Measurements from ENCODE around the gene VDAC1. TPM values are rescaled to one million over a fixed set of nuclear protein-coding genes. Genes with fewer than 3 reads are reported as not detected.

The VDAC1 gene, protein sequence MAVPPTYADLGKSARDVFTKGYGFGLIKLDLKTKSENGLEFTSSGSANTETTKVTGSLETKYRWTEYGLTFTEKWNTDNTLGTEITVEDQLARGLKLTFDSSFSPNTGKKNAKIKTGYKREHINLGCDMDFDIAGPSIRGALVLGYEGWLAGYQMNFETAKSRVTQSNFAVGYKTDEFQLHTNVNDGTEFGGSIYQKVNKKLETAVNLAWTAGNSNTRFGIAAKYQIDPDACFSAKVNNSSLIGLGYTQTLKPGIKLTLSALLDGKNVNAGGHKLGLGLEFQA
- 317 and 358 TPM in 2 replicates for total RNA-seq (2022)
- Bru-seq, nascent RNA, result percentile 93 among the genes with signal in this experiment
- percentile 95 among the genes with signal in this experiment for BruChase-seq, experiment 1, labeled RNA remaining after a 2-hour chase
- percentile 98 among the genes with signal in this experiment for BruChase-seq, experiment 2, labeled RNA remaining after a 6-hour chase
- long read RNA-seq, transcript VDAC1-201 (9 exons, 1,953 nt), result minor isoform, 5 of 730 reads
- long read RNA-seq, transcript VDAC1-202 (9 exons, 1,807 nt), result minor isoform, 112 of 730 reads
- long read RNA-seq, transcript VDAC1-203 (9 exons, 1,873 nt), result major isoform, 557 of 730 reads
- long read RNA-seq, transcript VDAC1-207 (4 exons, 635 nt), result minor isoform, 8 of 730 reads
- long read RNA-seq, partial matches to known transcripts, result 11 of 730 reads
- long read RNA-seq, other reads (novel, unspliced or antisense), result 33 of 730 reads

GRCh38 chr5:134004626-134005416 is at the start of gene VDAC1:
Gene VDAC1 (minus strand): TSS chr5:134004975. CDS start chr5:133993012, 11,963 bp downstream.
- no peaks in the 10 kb centered on the region for H3K9me3 ChIP-seq
- peaks cover 3% of the 10 kb centered on the region for H3K36me3 ChIP-seq (ENCODE audit: control insufficient read depth, insufficient read depth, low read length)
- peaks cover 36% of the 10 kb centered on the region for H3K4me1 ChIP-seq
- intact Hi-C loops (cut with micrococcal nuclease; ENCODE audit: unreplicated experiment), result loop anchor here (1.0 to 5.0 kb wide), 3 partner anchors 13 to 36 kb away; partner anchors contain the start of gene C5orf15
- Mint-ChIP-seq H3K27ac (ENCODE audit: unreplicated experiment) (peak within 1 kb of the TSS; percentile 89), H3K4me1 (ENCODE audit: low read depth, unreplicated experiment) (peaks cover 7% of the 10 kb centered on the region), H3K9me3 (ENCODE audit: unreplicated experiment) (no peaks in the 10 kb centered on the region), H3K36me3 (ENCODE audit: insufficient read depth, unreplicated experiment) (peaks cover 40% of the 10 kb centered on the region), H3K27me3 (ENCODE audit: insufficient read depth, unreplicated experiment) (no peaks in the 10 kb centered on the region), H3K4me3 (ENCODE audit: unreplicated experiment) (peak within 1 kb of the TSS; percentile 81)
- TF ChIP-seq, protein P1, sequence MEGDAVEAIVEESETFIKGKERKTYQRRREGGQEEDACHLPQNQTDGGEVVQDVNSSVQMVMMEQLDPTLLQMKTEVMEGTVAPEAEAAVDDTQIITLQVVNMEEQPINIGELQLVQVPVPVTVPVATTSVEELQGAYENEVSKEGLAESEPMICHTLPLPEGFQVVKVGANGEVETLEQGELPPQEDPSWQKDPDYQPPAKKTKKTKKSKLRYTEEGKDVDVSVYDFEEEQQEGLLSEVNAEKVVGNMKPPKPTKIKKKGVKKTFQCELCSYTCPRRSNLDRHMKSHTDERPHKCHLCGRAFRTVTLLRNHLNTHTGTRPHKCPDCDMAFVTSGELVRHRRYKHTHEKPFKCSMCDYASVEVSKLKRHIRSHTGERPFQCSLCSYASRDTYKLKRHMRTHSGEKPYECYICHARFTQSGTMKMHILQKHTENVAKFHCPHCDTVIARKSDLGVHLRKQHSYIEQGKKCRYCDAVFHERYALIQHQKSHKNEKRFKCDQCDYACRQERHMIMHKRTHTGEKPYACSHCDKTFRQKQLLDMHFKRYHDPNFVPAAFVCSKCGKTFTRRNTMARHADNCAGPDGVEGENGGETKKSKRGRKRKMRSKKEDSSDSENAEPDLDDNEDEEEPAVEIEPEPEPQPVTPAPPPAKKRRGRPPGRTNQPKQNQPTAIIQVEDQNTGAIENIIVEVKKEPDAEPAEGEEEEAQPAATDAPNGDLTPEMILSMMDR (IDR thresholded peaks at IDR 0.05; ENCODE audit: insufficient read depth in 1 of 2, low read depth in 1 of 2, low read length in 1 of 2, severe bottlenecking in 1 of 2, unreplicated experiment in 1 of 2), result no peak
- no TSS peak for BruUV-seq (replicated peaks)
- ChIA-PET POLR2A (interaction anchor here (0.8 to 2.3 kb wide), 5 partner anchors 8 to 51 kb away, joined by 3 to 14 read pairs (median 4); no protein-coding TSS in a partner anchor), CTCF (interaction anchor here (0.5 to 1.9 kb wide), 7 partner anchors 8 to 246 kb away, joined by 3 to 11 read pairs (median 5); no protein-coding TSS in a partner anchor)
- peak; percentile 80 to 88 for DNase-seq
- H3K4me3 ChIP-seq (ENCODE audit: low read depth, low read length), result peak within 1 kb of the TSS; percentile 91
- H3K27me3 ChIP-seq (replicated peaks; ENCODE audit: control insufficient read depth, insufficient read depth, low read length), result no peaks in the 10 kb centered on the region

GRCh38 chr5:134053840-134054338 is 49.1 kb upstream of the VDAC1 start:
- TF ChIP-seq, protein P1 (IDR thresholded peaks at IDR 0.05; ENCODE audit: insufficient read depth in 1 of 2, low read depth in 1 of 2, low read length in 1 of 2, severe bottlenecking in 1 of 2, unreplicated experiment in 1 of 2), result no peak
- no peaks in the 10 kb centered on the region for H3K9me3 Mint-ChIP-seq (ENCODE audit: unreplicated experiment)
- Histone ChIP-seq H3K9me3 (no peaks in the 10 kb centered on the region), H3K4me1 (no peaks in the 10 kb centered on the region), H3K27me3 (replicated peaks; ENCODE audit: control insufficient read depth, insufficient read depth, low read length) (no peaks in the 10 kb centered on the region), H3K36me3 (ENCODE audit: control insufficient read depth, insufficient read depth, low read length) (no peaks in the 10 kb centered on the region), H3K4me3 (ENCODE audit: low read depth, low read length) (no peak overlapping the region)
- no peaks in the 10 kb centered on the region for H3K4me1 Mint-ChIP-seq (ENCODE audit: low read depth, unreplicated experiment)
- no peak overlapping the region for H3K4me3 Mint-ChIP-seq (ENCODE audit: unreplicated experiment)
- ChIA-PET POLR2A (no interaction called here), CTCF (interaction anchor here (0.7 to 1.5 kb wide), 3 partner anchors 9 to 251 kb away, joined by 3 to 4 read pairs (median 4); no protein-coding TSS in a partner anchor)
- DNase-seq, result no peak
- H3K36me3 Mint-ChIP-seq (ENCODE audit: insufficient read depth, unreplicated experiment), result no peaks in the 10 kb centered on the region
- no peaks in the 10 kb centered on the region for H3K27me3 Mint-ChIP-seq (ENCODE audit: insufficient read depth, unreplicated experiment)
- intact Hi-C loops (cut with micrococcal nuclease; ENCODE audit: unreplicated experiment), result no loop called here
- no TSS peak for BruUV-seq (replicated peaks)
- H3K27ac Mint-ChIP-seq (ENCODE audit: unreplicated experiment), result no peak overlapping the region

All from Caco-2 (cell line).